ENCODE data around the gene GVQW3.
A peak's percentile ranks its signal among the peaks of the same experiment; 100 is the strongest.
"Not testable (repeated sequence)": the region's sequence is repeated elsewhere in the genome, so short reads cannot be mapped to it uniquely, and the experiment has no call there.

Gene GVQW3

DNA sequence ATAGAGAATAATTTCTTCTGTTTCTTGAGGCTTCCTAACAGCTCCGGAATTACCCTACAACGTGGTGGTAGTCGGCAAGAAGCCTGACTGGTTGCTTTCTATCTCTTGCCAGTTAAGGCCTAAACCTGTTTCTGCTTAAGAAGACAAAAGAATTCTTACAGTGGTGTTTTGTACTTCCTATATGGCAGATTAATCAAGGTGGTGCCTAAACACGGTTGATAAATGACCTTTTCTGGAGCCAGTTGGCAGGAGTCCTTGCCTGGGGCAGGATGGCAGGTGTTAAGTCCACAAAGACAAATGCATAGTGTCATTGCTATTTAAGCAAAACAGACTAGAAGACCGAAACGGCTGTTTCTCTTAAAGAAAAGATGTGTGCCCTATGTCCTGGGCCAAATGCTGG lies 9.9 kb downstream of the GVQW3 start:
- DNase-seq = peak; percentile 33

DNA sequence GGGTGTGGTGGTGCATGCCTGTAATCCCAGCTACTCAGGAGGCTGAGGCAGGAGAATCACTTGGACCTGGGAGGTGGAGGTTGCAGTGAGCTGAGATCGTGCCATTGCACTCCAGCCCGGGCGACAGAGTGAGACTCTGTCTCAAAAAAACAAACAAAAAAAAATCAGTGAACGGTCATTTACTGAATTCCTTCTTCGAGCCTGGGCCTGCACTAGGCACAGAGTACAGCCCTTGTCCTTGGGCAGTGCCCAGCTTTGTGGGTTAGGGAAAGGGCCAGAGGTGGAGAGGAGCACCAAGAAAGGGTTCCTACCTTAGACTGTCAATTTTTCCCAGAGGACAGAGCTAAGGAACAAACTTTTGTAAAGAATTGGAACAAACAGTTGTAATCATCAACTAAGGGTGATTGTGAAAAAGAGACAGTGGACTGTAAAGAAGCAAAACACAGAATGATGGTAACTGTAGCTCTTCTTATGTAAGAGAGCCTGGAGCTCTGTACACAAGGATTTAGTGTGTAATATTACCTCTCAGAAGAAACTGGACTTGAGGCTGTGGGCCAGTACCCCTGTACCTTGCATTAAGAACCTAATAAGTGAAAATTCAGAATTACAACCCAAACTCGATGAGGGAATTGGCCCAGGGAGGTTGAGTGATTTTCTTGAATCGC lies 10.8 kb downstream of the GVQW3 start:
- no peak for DNase-seq

DNA sequence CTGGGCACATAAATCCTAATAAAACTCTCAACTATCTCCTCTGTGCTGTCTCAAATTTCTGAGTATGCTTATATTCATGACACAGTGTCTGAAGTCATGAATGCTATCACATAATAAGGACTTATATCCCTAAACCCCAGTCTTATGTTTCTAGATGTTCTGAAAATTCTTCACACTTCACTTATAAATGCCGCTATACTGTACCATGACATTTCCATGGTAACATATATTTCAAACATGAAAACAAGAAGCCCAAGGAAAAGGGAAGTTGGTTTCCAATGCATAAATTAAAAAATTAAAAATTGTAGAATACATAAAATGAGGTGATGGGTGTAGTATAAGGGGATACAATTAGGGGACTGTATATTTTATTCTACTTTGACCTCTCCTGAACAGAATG lies 11.7 kb downstream of the GVQW3 start:
- DNase-seq = no peak

DNA sequence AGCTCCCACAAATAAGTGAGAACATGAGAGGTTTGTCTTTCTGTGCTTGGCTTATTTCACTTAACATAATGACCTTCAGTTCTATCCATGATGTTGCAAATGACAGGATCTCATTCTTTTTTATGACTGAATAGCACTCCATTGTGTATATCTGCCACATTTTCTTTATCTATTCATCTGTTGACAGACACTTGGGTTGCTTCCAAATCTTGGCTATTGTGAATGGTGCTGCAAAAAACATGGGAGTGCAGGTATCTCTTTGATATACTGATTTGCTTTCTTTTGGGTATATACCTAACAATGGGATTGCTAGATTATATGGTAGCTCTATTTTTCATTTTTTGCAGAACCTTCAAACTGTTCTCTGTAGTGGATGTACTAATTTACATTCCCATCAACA lies 13.3 kb downstream of the GVQW3 start:
- DNase-seq = no peak

DNA sequence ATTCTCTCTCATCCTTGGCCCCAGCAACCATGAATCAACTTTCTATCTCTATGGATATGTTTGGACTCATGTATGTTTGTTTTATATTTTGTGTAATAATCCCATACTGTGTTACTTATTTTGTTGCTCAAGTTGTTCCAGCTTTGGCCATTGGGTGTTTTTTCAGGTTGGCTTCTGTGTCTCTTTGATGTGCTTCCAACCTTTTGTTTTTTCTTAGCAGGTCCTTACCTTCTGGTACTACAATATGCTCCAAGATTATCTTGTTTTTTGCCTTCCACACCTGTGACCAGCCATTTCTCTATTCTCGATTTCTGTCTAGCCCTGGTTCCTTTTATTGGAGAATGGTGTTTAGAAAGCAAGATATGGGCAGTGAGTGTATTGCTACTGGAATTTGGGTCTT lies 14.2 kb downstream of the GVQW3 start:
- no peak for DNase-seq

DNA sequence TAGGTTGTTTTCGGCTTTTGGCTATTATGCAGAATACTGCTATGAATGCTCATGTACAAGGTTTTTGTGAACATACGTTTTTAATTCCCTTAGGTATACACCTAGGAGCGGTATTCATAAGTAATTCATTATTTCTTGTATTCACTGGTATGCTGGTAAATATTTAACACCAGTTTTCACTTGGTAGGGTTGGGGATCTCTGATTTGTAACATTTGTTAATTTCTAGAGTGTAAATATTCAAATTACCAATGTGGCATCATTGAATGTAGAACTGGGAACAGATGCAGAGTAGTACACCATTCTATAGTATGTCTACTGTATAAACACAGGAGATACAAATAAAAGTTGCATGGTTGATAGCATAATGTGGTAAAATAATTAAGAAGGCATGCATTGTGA lies 16.3 kb downstream of the GVQW3 start:
- no peak for DNase-seq

DNA sequence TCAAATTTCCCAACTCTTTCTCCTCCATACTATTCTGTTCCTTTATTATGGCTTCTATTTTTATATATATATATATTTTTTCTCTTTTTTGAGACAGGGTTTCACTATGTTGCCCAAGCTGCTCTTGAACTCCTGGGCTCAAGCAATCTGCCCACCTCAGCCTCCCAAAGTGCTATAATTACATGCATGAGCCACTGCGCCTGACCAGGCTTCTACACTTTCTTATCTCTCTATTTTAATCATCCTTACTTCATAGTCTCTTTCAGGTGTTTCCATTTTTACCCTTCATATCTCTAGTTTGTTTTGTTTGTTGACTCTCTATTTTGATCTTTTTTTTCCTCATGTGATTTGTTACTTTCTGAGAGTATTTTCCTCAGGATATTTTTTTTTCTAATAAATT lies 19.8 kb downstream of the GVQW3 start:
- no peak for DNase-seq

DNA sequence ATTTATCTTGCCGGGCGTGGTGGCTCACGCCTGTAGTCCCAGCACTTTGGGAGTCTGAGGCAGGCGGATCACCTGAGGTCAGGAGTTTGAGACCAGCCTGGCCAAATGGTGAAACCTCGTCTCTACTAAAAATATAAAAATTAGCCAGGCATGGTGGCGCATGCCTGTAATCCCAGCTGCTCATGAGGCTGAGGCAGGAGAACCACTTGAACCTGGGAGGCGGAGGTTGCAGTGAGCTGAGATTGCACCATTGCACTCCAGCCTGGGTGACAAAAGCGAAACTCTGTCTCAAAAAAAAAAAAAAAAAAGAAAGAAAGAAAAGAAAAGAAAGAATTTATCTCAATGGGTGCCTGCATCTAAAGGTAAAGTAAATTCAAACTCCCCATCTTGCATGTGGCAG lies 20.4 kb downstream of the GVQW3 start:
- DNase-seq = not testable (repeated sequence)

DNA sequence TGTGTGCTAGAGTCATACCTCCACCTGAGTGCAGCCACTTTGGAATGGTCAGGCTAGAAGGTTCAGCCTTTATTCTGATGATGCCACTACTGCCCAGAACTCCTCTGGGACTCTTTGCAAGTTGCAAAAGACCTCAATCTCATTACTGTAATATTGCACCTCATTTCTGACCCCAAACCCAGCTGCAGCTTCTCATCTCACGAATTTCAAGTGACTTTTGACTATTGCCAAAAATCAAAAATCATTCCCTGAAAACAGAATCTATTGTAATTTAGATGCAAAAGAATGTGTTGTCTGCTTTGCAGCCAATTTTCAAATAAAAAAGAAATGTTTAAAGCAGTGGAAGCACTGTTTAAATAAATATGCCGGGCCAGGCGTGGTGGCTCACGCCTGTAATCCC lies 25.2 kb downstream of the GVQW3 start:
- no peak for DNase-seq

DNA sequence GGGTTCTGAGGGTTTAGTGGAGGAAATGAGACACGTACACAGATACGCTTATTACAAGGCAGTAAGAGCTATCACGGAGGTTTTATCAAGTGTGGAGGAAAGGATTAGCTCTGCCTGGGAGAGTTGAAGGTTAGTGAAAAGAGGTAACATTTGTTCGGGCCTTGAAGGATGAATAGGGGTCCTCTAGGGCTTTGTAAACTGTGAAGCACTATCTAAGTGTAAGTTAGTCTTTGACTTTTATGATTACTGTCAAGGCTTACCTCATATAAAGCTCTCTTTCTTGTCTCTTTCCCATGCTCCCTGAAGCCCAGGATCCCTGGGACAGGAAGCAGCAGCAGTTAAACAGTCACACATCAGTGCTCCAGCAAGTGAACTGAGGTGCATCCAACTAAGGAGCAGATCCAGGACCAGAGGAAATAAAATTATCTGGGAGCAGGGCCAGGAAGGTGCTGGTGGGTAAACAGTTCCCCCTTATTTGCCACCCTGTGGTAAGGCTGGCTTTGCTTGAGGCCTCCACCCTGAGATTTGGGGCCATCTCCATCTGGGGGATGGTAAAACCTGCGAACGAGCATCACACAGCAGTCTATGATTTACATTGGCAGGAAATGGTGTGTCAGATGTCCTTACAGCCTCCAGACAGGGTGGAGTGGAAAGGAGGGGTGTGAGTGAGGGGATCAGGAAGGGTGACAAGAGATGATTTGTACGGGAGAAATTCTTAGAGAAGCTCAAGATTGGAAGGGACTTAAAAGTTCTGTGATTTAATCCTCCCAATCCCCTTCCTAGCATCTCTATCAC lies 27.2 kb downstream of the GVQW3 start:
- peak; percentile 29 for DNase-seq

DNA sequence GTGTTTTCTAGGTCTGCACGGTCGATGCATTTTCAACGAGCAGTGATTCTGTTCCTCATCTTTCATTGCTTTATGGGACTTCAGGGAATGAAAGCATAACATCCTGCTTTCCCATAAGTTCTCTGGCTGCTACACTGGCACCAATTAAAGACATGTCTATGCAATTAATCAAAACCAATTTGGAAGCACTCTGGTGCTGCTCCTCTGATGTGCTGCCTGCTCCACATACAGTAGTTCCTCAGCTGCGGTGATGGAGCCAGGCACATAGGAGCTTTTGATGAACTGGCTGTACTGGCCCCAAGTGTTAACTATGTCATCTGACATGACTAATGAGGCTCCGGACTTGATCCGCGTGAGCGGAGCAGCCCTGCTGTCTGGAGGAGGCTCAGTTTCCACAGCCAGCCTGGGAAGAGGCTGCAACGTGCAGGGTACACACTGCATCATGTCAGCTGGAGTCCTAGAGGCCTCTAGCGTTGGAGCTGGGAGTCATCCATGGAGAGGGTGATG lies 29.8 kb downstream of the GVQW3 start:
- DNase-seq = no peak

DNA sequence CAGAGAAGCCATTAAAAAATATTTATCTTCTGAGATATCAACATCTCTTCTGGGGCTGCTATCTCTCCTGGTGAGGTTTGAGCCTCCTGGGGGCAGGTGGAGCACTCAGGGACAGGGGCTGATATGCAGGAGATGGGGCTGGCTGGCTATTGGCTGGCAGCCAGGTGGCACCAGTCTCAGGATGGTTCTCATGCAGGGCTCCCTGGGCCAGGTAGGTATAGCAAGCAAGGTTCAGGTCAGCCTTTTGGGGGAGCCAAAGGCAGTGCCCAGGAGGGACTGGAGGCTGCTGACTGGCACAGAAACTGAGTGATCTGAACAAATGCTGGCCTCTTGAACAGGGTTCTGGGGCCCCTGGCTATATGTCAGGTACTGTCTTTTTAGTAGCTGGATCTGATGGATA lies 34.0 kb downstream of the GVQW3 start:
- DNase-seq = no peak

DNA sequence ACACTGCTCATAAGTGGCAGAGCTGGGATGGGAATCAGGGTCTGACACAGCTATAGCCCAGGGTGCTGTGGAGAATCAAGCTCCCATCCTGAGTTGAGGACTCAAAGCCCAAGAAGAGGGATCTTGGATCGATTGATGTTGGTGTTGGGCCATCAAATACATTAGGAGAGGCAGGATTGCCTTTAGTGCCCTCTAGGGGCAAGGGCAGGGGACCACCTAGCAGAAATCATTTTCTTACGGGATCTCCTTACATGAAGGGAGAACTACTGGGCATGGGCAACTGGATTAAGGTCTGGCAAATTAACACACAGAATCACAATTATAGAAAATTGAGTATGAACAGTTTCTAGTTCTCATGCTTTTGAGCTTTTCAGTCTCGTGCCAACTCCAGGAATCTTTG lies 38.8 kb downstream of the GVQW3 start:
- no peak for DNase-seq

DNA sequence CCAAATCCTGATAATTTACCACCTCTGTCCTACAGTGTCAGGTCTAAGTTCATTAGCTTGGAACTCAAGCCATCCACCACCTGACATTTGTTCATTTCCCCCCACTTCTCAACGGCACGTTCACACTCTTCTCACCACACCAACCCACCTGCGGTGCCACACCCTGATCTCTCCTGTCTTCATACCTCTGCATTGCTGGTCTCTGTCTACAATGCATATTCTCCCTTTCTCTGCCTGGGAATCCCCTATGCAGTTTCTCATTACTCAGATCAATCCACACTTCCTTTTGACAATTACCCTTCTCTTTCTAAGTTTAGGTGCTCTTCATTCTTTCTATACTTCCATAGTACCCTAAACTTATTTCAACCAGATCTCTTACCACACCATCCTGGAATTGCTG lies 43.3 kb downstream of the GVQW3 start:
- no peak for DNase-seq

DNA sequence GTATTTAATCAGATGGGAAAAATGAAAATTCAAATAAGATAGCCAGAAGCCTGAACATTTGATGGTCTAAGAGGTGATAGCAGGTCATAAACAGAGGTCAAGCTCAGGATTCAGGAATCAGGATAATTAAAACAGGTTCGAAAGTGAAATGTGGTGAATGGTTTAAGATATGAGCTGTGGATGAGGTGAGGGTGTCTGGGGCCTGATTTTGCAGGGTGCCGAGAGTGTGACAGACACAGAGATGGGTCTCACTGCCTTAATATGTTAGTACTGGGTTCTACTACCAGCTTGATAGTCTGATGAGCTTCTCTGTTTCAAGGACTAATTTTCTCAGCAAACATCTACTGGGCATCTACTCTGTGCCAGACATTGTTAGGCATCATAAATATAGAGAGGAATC lies 43.8 kb downstream of the GVQW3 start:
- no peak for DNase-seq

DNA sequence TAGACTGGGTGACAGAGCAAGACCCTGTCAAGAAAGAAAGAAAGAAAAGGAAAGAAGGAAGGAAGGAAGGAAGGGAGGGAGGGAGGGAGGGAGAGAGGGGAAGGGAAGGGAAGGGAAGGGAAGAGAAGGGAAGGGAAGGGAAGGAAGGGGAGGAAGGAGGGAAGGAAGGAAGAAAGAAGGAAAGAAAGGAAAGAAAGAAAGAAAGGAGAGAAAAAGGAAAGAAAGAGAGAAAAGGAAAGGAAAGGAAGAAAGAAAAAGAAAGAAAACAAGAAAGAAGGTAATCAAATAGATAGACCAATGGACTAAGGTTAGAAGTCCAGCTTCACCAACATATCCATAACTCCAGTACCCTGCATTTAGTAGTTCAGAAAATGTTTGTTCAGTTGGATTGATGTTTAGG lies 45.5 kb downstream of the GVQW3 start:
- DNase-seq = no peak

DNA sequence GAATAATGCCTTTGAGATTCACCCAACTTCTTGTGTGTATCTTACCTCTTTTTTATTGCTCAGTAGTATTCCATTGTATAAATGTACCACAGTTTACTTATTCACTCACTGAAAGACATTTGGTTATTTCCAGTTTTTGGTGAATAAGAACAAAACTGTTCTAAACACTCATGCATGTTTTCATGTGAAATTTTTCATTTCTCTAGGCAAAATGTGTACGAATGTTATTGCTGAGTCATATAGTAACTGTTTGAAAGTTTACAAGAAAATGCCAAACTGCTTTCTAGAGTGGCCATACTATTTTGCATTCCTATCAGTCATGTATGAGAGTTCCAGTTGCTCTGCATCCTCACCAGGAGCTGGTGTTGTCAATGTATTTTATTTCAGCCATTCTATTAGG lies 54.9 kb downstream of the GVQW3 start:
- DNase-seq = no peak

DNA sequence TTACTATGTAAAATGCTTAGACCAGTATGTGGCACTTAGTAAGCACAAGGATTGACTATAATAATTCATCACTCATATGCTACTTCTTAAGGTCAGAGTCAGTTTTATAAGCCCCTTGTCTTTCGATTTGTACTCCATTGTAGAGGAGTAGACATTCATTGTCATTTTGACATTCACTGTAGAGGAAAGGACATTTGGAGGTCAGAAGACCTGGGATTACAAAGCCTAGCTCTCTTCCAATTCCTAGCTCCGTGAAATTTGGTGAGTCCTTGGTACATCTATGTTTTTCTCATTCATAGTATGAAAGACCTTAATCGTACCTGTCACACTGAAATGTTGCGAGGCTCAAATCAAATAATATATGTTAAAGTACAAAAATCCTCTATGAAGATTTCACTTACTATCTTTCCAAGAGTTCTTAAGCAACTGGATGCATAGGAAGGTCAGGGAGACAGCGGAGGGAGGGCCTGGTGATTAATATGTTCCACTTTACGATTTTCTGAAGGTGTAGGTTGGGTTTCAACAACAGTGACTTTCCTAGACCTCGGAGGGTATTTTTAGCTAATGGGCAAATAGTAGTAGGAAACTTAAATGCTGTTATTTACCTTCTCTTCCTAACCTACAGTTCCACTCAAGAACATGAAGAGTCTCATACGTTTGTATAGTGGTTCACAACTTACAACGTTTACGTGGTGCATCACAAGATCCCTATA lies 62.3 kb downstream of the GVQW3 start:
- DNase-seq = no peak

DNA sequence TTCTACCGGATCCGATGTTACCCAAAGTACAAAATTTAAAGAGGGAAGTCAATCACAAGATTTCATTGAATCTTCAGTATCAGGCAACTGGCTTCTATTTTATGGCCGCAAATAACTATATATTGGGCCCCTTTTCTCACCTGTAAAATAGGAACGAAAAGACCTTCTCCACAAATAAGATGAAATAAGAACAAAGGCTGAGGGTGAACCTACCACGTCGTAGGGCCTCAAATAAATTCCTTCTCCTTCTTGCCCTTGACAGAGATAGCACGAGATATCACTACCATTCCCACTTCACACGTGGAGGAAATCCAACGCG lies 62.9 kb downstream of the GVQW3 start:
- no peak for DNase-seq

DNA sequence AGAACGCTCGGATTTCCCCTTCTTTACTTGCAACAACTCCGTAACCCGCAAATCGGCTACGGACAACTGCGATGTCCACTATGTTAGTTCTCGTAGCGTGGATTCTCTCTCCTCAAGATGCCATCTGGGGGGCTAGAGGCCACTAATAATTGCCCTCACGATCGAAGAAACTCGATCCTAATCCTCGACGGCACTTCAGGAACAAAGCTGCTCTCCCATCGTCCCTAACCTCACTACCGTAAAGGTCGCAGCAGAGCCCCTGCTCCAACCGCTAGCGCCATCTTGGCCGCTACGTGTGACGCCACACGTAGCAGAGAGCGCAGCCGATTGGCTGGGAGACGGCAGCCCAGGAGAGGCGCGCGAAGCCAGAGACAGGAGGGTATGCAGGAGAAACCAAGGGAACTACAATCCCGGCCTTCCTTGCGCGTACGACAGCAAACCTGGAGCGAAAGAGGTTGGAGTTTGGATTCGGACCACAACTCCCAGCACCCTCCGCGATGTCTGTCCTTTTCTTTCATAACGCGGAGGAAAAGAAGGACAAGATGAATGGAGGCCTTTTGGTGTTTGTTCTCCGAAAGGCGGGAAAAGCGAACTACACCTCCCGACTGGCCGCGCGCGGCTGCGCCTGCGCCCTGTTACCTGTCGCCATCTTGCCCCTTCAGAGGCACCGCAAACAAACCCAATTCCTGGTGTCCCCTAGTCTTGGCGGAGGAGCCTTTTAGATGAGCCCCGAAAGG lies 63.4 kb downstream of the GVQW3 start, which contains the start of gene EMSY:
EMSY (plus strand) TSS at position 635 of the 737 bp plus-strand sequence. CDS start 1,921 bp downstream, outside the sequence.
- DNase-seq = peak; percentile 99

DNA sequence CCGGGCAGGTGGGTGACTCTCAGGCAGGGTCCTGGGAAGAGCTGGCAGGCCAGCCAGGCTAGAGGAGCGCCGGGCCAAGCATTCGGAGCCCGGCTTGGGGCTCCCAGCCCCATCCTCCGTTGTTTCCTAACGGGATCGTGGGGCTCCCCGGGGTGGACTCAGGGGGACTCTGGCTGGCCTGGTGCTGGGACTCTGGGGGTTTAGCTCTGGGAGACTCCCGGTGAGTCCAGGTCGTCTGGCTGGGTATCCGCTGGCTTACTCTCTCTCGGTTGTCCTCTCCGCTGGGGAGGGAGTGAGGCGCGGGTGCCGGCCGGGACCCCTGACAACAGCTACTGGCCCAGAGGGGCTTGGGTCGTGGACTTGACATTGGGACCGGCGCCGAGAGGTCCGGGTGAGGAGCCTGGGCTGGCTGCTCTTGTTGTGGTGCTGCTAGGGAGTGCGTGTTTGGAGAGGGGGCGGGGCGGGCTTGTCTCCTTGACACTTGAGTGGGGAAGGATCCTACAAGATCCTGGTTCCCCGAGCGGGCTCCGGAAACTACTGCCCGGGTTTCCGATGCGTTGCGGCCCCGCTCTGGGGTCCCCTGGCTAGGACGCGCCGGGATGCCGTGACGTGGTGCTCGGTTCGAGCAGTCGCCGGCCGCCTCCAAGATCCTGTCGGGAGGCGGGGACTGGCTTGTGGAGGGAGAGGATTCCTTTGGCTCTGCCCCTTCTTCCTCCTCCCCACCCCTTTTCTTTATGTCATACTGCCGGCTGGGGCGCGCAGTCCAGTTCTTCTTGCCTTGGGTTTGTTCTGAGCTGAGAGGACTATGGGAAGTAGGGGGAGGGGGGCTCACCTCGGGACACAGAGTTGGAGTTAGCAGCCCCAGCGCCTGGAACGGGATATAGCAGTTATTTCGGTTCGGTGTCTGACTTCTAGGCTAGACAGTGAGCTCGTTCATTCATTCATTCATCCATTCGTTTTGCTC lies 64.3 kb downstream of the GVQW3 start:
- peak; percentile 67 for DNase-seq

DNA sequence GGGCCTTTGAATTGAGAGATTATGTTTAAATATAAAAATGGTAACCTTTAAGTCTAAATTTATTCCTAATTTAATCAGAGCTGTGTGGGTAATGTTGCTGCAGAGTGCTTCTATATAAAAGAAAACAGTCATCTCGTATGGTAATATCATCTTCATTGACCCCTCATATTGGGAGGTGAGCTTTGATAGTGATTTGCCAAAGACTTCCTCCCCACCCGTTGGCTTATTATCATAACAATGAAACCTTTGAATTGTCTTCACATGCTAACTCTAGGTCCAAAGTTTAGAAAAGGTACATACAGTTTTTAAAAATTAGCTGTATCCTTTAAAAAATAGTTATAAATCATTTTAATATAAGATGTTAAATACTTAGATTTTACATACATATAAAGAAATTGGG lies 67.4 kb downstream of the GVQW3 start:
- no peak for DNase-seq

All from NCI-H345 (cell line).